Lower lobe of right lung (tissue), 2 donors: ENCODE results near the gene DUSP28. TPM values are rescaled to one million over a fixed set of nuclear protein-coding genes. Genes with fewer than 3 reads are reported as not detected.
"Not testable (repeated sequence)": the region's sequence is repeated elsewhere in the genome, so short reads cannot be mapped to it uniquely, and the experiment has no call there.

ENCODE experiments used
- ATAC-seq, 2 donors: fragments of 200-7000 bp; cut with Tn5 transposase; one replicate each; pipeline ENCODE4 v1.9.1; 2020 to 2022; ENCODE audit warnings: mild to moderate bottlenecking in 2 of 2, moderate library complexity in 2 of 2
- DNase-seq: peaks from one replicate; pipeline ENCODE4 v3.0.0-alpha.2; 2020
- H3K27ac ChIP-seq: fragments of 200-600 bp; one replicate; pipeline ENCODE4 v1.8.0; 2022
- H3K27me3 ChIP-seq: fragments of 200-600 bp; one replicate; pipeline ENCODE4 v1.8.0; 2022; ENCODE audit warnings: low read depth
- H3K36me3 ChIP-seq: fragments of 200-600 bp; one replicate; pipeline ENCODE4 v1.8.0; 2022; ENCODE audit warnings: mild to moderate bottlenecking
- H3K4me1 ChIP-seq: fragments of 200-600 bp; one replicate; pipeline ENCODE4 v1.8.0; 2022
- H3K4me3 ChIP-seq: fragments of 200-600 bp; one replicate; pipeline ENCODE4 v1.8.0; 2022; ENCODE audit warnings: mild to moderate bottlenecking
- H3K9me3 ChIP-seq: fragments of 200-600 bp; one replicate; pipeline ENCODE4 v1.8.0; 2022
- CTCF ChIP-seq: fragments of 200-600 bp; IDR thresholded peaks from one replicate; pipeline ENCODE4 v1.8.0; 2022; ENCODE audit warnings: antibody characterized with exemption, mild to moderate bottlenecking
- intact Hi-C: fragments of 100-400 bp; cut with DNase I; formaldehyde crosslinking; loops from one replicate; pipeline ENCODE4 v1.11.0; 2022
- total RNA-seq: library from RNA; stranded (reverse); fragmentation: NEBNext Ultra II Directional; extraction: Animal tissue kit (Norgen Biotek cat#: 25700); gene quantifications from one replicate; pipeline ENCODE4 v1.2.1, GENCODE V29; 2021
- donor health status: DM: no; HTN: yes; CAD: no; lungs with severe emphysema.

DUSP28 gene
- total RNA-seq, 1 donor from 2014 or later, result 5.7 TPM

GRCh38 chr2:240529344-240529999, 30.7 kb upstream of the DUSP28 start:
- Histone ChIP-seq H3K36me3 (peaks cover 19% of the 10 kb centered on the region), H3K4me3 (no peak overlapping the region), H3K27me3 (no peaks in the 10 kb centered on the region), H3K27ac (no peak overlapping the region), H3K9me3 (peaks cover 20% of the 10 kb centered on the region), H3K4me1 (no peaks in the 10 kb centered on the region)
- ATAC-seq, result peak in 1 of 2 donors; percentile 28
- no peak for DNase-seq
- TF ChIP-seq CTCF, result no peak
- intact Hi-C loops, result no loop called here

- ATAC-seq (no peak), DNase-seq (no peak)
- H3K27me3 ChIP-seq, result no peaks in the 10 kb centered on the region
- H3K4me1 ChIP-seq, result no peaks in the 10 kb centered on the region
- H3K36me3 ChIP-seq, result peaks cover 21% of the 10 kb centered on the region
- H3K4me3 ChIP-seq, result no peak overlapping the region
- peaks cover 20% of the 10 kb centered on the region for H3K9me3 ChIP-seq
- intact Hi-C loops, result no loop called here
- H3K27ac ChIP-seq, result no peak overlapping the region
- TF ChIP-seq CTCF, result no peak
Observed at GRCh38 chr2:240530181-240530580, 30.0 kb upstream of the DUSP28 start.

GRCh38 chr2:240531038-240531437, 29.1 kb upstream of the DUSP28 start:
- no peak for TF ChIP-seq CTCF
- Histone ChIP-seq H3K9me3 (peaks cover 20% of the 10 kb centered on the region), H3K27me3 (no peaks in the 10 kb centered on the region), H3K27ac (no peak overlapping the region), H3K4me3 (no peak overlapping the region), H3K4me1 (no peaks in the 10 kb centered on the region), H3K36me3 (peaks cover 16% of the 10 kb centered on the region)
- intact Hi-C loops, result no loop called here
- DNase-seq (no peak), ATAC-seq (no peak)

GRCh38 chr2:240532031-240532775, 28.0 kb upstream of the DUSP28 start:
- Histone ChIP-seq H3K9me3 (peaks cover 20% of the 10 kb centered on the region), H3K27me3 (no peaks in the 10 kb centered on the region), H3K4me3 (no peak overlapping the region), H3K27ac (no peak overlapping the region), H3K36me3 (peaks cover 18% of the 10 kb centered on the region), H3K4me1 (no peaks in the 10 kb centered on the region)
- DNase-seq (no peak), ATAC-seq (no peak)
- intact Hi-C loops, result no loop called here
- TF ChIP-seq CTCF, result no peak

- ATAC-seq (no peak), DNase-seq (no peak)
- Histone ChIP-seq H3K9me3 (no peaks in the 10 kb centered on the region), H3K27me3 (no peaks in the 10 kb centered on the region), H3K36me3 (peaks cover 44% of the 10 kb centered on the region), H3K4me3 (no peak overlapping the region), H3K27ac (no peak overlapping the region), H3K4me1 (no peaks in the 10 kb centered on the region)
- intact Hi-C loops, result no loop called here
- no peak for TF ChIP-seq CTCF
Observed at GRCh38 chr2:240538031-240538780, 22.0 kb upstream of the DUSP28 start.

GRCh38 chr2:240539101-240539500, 21.1 kb upstream of the DUSP28 start:
- H3K9me3 ChIP-seq, intact Hi-C loops, H3K27ac ChIP-seq, DNase-seq, H3K27me3 ChIP-seq, ATAC-seq, H3K4me3 ChIP-seq, H3K4me1 ChIP-seq: not testable (repeated sequence)
- peaks cover 44% of the 10 kb centered on the region for H3K36me3 ChIP-seq
